ENCODE measurements around the gene PANX3. TPM values are rescaled to one million over a fixed set of nuclear protein-coding genes. Genes with fewer than 3 reads are reported as not detected.

Gene PANX3
- total and polyA plus RNA-seq, 2 experiments from 2014 or later: 0.25 TPM; not detected in 1

DNA sequence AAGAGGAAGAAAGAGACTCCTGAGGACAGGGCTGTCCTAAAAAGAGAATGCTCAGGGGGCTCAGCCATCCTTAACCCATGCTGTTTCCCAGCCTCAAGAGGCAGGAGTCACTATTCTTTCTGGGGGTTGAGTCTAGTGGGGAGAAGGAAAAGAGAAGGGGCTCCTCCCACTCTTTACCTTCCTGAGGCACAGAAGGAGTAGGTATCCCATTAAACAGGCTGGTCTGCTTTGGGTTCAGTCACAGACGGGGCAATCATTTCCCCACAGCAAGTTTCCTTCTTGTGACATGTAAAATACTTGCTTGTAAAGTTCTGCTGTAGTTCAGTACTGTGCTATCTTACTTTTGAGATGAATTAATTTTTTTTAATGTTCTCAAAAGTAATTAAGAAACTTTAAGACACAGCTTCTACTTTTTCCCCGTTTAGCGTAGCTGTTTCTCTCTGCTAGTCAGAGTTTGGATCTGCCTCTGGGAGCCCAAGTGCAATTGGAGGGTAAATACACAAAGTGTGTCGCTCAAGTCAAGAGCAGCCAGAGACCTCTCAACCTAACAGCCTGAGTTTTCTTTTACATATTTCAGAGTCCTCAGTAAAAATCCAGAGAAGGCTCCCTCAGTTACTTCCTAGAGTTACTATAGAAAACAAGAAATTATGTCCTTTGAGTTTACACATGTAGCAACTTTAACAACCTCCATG is 26.4 kb upstream of the PANX3 start:
- Histone ChIP-seq H3K79me2 (no peaks in the 10 kb centered on the region), H3K4me3 (no peak overlapping the region), H3K27me3 (no peaks in the 10 kb centered on the region), H3K27ac (peak overlapping the region; percentile 63), H3K36me3 (replicated peaks; ENCODE audit: insufficient read depth, low read depth) (no peaks in the 10 kb centered on the region), H2AFZ (no peak overlapping the region), H3K4me1 (ENCODE audit: insufficient read depth) (no peaks in the 10 kb centered on the region), H3K9me2 (replicated peaks; ENCODE audit: insufficient read depth) (no peaks in the 10 kb centered on the region), H4K20me1 (ENCODE audit: insufficient read depth, poor library complexity, severe bottlenecking) (no peaks in the 10 kb centered on the region), H3K4me2 (no peak overlapping the region), H3K9me3 (ENCODE audit: low read depth) (no peaks in the 10 kb centered on the region)
- WGBS (ENCODE audit: low lambda C conversion rate, missing lambda C conversion rate): 73% methylated on average over 4 of the region's 4 CpGs
- no peak for DNase-seq (ENCODE audit: low spot score)
- TF ChIP-seq, protein P1, sequence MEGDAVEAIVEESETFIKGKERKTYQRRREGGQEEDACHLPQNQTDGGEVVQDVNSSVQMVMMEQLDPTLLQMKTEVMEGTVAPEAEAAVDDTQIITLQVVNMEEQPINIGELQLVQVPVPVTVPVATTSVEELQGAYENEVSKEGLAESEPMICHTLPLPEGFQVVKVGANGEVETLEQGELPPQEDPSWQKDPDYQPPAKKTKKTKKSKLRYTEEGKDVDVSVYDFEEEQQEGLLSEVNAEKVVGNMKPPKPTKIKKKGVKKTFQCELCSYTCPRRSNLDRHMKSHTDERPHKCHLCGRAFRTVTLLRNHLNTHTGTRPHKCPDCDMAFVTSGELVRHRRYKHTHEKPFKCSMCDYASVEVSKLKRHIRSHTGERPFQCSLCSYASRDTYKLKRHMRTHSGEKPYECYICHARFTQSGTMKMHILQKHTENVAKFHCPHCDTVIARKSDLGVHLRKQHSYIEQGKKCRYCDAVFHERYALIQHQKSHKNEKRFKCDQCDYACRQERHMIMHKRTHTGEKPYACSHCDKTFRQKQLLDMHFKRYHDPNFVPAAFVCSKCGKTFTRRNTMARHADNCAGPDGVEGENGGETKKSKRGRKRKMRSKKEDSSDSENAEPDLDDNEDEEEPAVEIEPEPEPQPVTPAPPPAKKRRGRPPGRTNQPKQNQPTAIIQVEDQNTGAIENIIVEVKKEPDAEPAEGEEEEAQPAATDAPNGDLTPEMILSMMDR (IDR thresholded peaks at IDR 0.05; ENCODE audit: poor library complexity): no peak

DNA sequence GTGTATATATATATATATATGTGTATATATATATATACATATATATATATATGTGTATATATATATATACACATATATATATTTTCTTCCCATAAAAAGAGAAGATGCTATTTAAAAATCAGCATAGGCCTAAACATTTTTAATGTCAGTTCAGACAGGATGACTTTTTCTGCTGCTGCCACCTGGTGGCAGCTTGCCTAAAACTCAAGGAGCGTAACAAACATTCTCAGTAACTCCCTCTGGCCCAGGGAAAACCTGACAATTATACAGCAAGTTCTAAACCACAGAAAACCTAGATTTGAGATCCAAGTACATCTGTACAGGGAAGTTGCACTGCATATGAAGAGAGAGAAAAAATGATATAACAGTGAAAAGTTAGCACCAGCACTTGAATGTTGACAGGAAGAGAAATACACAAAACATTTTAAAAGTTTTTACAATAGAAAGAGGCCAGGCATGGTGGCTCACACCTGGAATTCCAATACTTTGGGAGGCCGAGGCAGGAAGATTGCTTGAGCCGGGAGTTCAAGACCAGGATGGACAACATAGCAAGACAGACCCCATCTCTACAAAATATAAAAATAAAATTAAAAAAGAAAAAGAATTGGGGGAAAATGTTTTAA is 24.9 kb upstream of the PANX3 start:
- Histone ChIP-seq H4K20me1 (ENCODE audit: insufficient read depth, poor library complexity, severe bottlenecking) (no peaks in the 10 kb centered on the region), H3K9me2 (replicated peaks; ENCODE audit: insufficient read depth) (no peaks in the 10 kb centered on the region), H3K79me2 (no peaks in the 10 kb centered on the region), H3K9me3 (ENCODE audit: low read depth) (no peaks in the 10 kb centered on the region), H3K36me3 (replicated peaks; ENCODE audit: insufficient read depth, low read depth) (no peaks in the 10 kb centered on the region), H3K4me2 (no peak overlapping the region), H3K27ac (no peak overlapping the region), H3K27me3 (no peaks in the 10 kb centered on the region), H2AFZ (no peak overlapping the region), H3K4me3 (no peak overlapping the region), H3K4me1 (ENCODE audit: insufficient read depth) (no peaks in the 10 kb centered on the region)
- peak; percentile 80 for DNase-seq (ENCODE audit: low spot score)
- no peak for TF ChIP-seq EZH2 (IDR thresholded peaks at IDR 0.05; ENCODE audit: borderline replicate concordance)
- no peak for TF ChIP-seq EZH2phosphoT487 (IDR thresholded peaks at IDR 0.05; ENCODE audit: low read depth, severe bottlenecking, unreplicated experiment)
- TF ChIP-seq, protein P1 (IDR thresholded peaks at IDR 0.05; ENCODE audit: poor library complexity): peak; percentile 85
- 45% methylated on average over 3 of the region's 3 CpGs for WGBS (ENCODE audit: low lambda C conversion rate, missing lambda C conversion rate)

DNA sequence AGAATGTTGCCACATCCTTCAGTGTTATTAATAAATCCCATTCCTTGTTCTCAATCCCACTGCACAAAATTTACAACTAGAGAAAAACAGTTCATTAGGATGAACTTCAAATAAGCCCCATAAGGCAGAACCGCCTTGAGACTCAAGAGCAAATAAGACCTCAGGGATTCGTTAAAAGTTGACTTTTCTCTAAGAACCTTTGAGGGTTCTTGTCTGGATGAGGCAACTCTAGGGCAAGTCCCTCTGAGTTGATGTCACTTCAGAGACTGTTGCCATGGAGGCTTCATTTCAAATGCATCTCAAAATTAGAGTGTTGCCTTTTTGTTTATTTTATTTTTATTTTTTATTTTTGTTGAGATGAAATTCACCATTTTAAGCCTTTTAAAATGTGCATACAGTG is 19.8 kb upstream of the PANX3 start:
- Histone ChIP-seq H3K27ac (no peak overlapping the region), H4K20me1 (ENCODE audit: insufficient read depth, poor library complexity, severe bottlenecking) (no peaks in the 10 kb centered on the region), H3K4me1 (ENCODE audit: insufficient read depth) (no peaks in the 10 kb centered on the region), H3K4me3 (no peak overlapping the region), H3K36me3 (replicated peaks; ENCODE audit: insufficient read depth, low read depth) (no peaks in the 10 kb centered on the region), H3K27me3 (peaks cover 4% of the 10 kb centered on the region), H3K9me3 (ENCODE audit: low read depth) (no peaks in the 10 kb centered on the region), H2AFZ (no peak overlapping the region), H3K9me2 (replicated peaks; ENCODE audit: insufficient read depth) (no peaks in the 10 kb centered on the region), H3K4me2 (no peak overlapping the region), H3K79me2 (no peaks in the 10 kb centered on the region)
- DNase-seq (ENCODE audit: low spot score): no peak
- WGBS (ENCODE audit: low lambda C conversion rate, missing lambda C conversion rate): 76% methylated on average over 2 of the region's 2 CpGs
- no peak for TF ChIP-seq EZH2 (IDR thresholded peaks at IDR 0.05; ENCODE audit: borderline replicate concordance)
- TF ChIP-seq EZH2phosphoT487 (IDR thresholded peaks at IDR 0.05; ENCODE audit: low read depth, severe bottlenecking, unreplicated experiment): no peak

DNA sequence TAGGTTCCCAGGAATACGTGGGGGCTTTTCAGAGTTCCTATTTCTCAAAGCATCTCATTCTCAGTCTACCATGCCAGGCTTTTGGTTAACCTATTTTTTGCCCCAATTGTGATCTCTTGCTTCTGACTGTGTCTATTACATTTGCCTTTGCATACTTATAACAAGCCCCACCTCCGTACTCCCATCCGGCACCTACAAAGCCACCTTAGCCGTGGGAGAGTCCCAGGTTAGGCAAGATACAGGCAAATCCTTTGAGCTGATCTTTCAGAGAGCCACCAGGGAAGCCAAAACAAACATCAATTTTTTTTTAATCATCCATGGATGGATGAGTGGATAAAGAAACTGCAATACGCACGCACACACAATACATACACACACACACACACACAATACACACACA is 18.6 kb upstream of the PANX3 start:
- Histone ChIP-seq H3K27me3 (peaks cover 11% of the 10 kb centered on the region), H3K9me3 (ENCODE audit: low read depth) (no peaks in the 10 kb centered on the region), H3K36me3 (replicated peaks; ENCODE audit: insufficient read depth, low read depth) (no peaks in the 10 kb centered on the region), H3K4me2 (no peak overlapping the region), H3K79me2 (no peaks in the 10 kb centered on the region), H2AFZ (no peak overlapping the region), H4K20me1 (ENCODE audit: insufficient read depth, poor library complexity, severe bottlenecking) (no peaks in the 10 kb centered on the region), H3K4me3 (no peak overlapping the region), H3K27ac (no peak overlapping the region), H3K4me1 (ENCODE audit: insufficient read depth) (no peaks in the 10 kb centered on the region), H3K9me2 (replicated peaks; ENCODE audit: insufficient read depth) (no peaks in the 10 kb centered on the region)
- TF ChIP-seq, protein P1 (IDR thresholded peaks at IDR 0.05; ENCODE audit: poor library complexity): no peak
- TF ChIP-seq EZH2phosphoT487 (IDR thresholded peaks at IDR 0.05; ENCODE audit: low read depth, severe bottlenecking, unreplicated experiment): no peak
- no peak for TF ChIP-seq EZH2 (IDR thresholded peaks at IDR 0.05; ENCODE audit: borderline replicate concordance)
- WGBS (ENCODE audit: low lambda C conversion rate, missing lambda C conversion rate): 90% methylated on average over 6 of the region's 6 CpGs
- no peak for DNase-seq (ENCODE audit: low spot score)

All from hepatocyte (in vitro differentiated cells).